ENCODE data around the gene PRKD1.
"Not testable (repeated sequence)": the region's sequence is repeated elsewhere in the genome, so short reads cannot be mapped to it uniquely, and the experiment has no call there.

The PRKD1 gene

GRCh38 chr14:29905543-29905942 lies 22.1 kb downstream of the PRKD1 start:
- DNase-seq (ENCODE audit: extremely low read depth in 1 of 2, low read depth in 1 of 2), result no peak

GRCh38 chr14:29900609-29901350 lies 26.9 kb downstream of the PRKD1 start:
- no peak for DNase-seq (ENCODE audit: extremely low read depth in 1 of 2, low read depth in 1 of 2)

GRCh38 chr14:29898470-29898869 lies 29.2 kb downstream of the PRKD1 start:
- no peak for DNase-seq (ENCODE audit: extremely low read depth in 1 of 2, low read depth in 1 of 2)

GRCh38 chr14:29897181-29897580 lies 30.5 kb downstream of the PRKD1 start:
- no peak for DNase-seq (ENCODE audit: extremely low read depth in 1 of 2, low read depth in 1 of 2)

GRCh38 chr14:29896354-29896821 lies 31.3 kb downstream of the PRKD1 start:
- no peak for DNase-seq (ENCODE audit: extremely low read depth in 1 of 2, low read depth in 1 of 2)

GRCh38 chr14:29895591-29896083 lies 32.0 kb downstream of the PRKD1 start:
- no peak for DNase-seq (ENCODE audit: extremely low read depth in 1 of 2, low read depth in 1 of 2)

GRCh38 chr14:29893989-29894388 lies 33.7 kb downstream of the PRKD1 start:
- DNase-seq (ENCODE audit: extremely low read depth in 1 of 2, low read depth in 1 of 2), result no peak

GRCh38 chr14:29892327-29892726 lies 35.3 kb downstream of the PRKD1 start:
- no peak for DNase-seq (ENCODE audit: extremely low read depth in 1 of 2, low read depth in 1 of 2)

GRCh38 chr14:29885988-29886387 lies 41.7 kb downstream of the PRKD1 start:
- no peak for DNase-seq (ENCODE audit: extremely low read depth in 1 of 2, low read depth in 1 of 2)

GRCh38 chr14:29868000-29868399 lies 59.6 kb downstream of the PRKD1 start:
- no peak for DNase-seq (ENCODE audit: extremely low read depth in 1 of 2, low read depth in 1 of 2)

GRCh38 chr14:29865299-29865698 lies 62.3 kb downstream of the PRKD1 start:
- DNase-seq (ENCODE audit: extremely low read depth in 1 of 2, low read depth in 1 of 2), result no peak

GRCh38 chr14:29861996-29862395 lies 65.7 kb downstream of the PRKD1 start:
- DNase-seq (ENCODE audit: extremely low read depth in 1 of 2, low read depth in 1 of 2), result no peak

GRCh38 chr14:29858299-29858698 lies 69.3 kb downstream of the PRKD1 start:
- DNase-seq (ENCODE audit: extremely low read depth in 1 of 2, low read depth in 1 of 2), result no peak

GRCh38 chr14:29857551-29857950 lies 70.1 kb downstream of the PRKD1 start:
- no peak for DNase-seq (ENCODE audit: extremely low read depth in 1 of 2, low read depth in 1 of 2)

GRCh38 chr14:29856516-29856915 lies 71.1 kb downstream of the PRKD1 start:
- no peak for DNase-seq (ENCODE audit: extremely low read depth in 1 of 2, low read depth in 1 of 2)

- DNase-seq (ENCODE audit: extremely low read depth in 1 of 2, low read depth in 1 of 2), result not testable (repeated sequence)
Observed at GRCh38 chr14:29853691-29854090, 74.0 kb downstream of the PRKD1 start.

GRCh38 chr14:29853272-29853671 lies 74.4 kb downstream of the PRKD1 start:
- DNase-seq (ENCODE audit: extremely low read depth in 1 of 2, low read depth in 1 of 2), result no peak

GRCh38 chr14:29851397-29851796 lies 76.2 kb downstream of the PRKD1 start:
- no peak for DNase-seq (ENCODE audit: extremely low read depth in 1 of 2, low read depth in 1 of 2)

- no peak for DNase-seq (ENCODE audit: extremely low read depth in 1 of 2, low read depth in 1 of 2)
Observed at GRCh38 chr14:29847056-29847380, 80.6 kb downstream of the PRKD1 start.

- no peak for DNase-seq (ENCODE audit: extremely low read depth in 1 of 2, low read depth in 1 of 2)
Observed at GRCh38 chr14:29846339-29847055, 81.2 kb downstream of the PRKD1 start.

- no peak for DNase-seq (ENCODE audit: extremely low read depth in 1 of 2, low read depth in 1 of 2)
Observed at GRCh38 chr14:29843981-29844380, 83.7 kb downstream of the PRKD1 start.

- no peak for DNase-seq (ENCODE audit: extremely low read depth in 1 of 2, low read depth in 1 of 2)
Observed at GRCh38 chr14:29842228-29842627, 85.4 kb downstream of the PRKD1 start.
